Endothelial cell of umbilical vein (primary cell): Measurements from ENCODE around the gene SERPINB6.

Source experiments
- CTCF ChIP-seq, 2 donors: IDR thresholded peaks; 1 replicate in 1 of 2; 2 replicates in 1 of 2; pipeline ENCODE4 v1.5.1; 2011; ENCODE audit warnings: low read length in 2 of 2, mild to moderate bottlenecking in 2 of 2, moderate library complexity in 2 of 2, control low read depth in 1 of 2, inconsistent platforms in 1 of 2, low read depth in 1 of 2; ENCODE audit not compliant: insufficient read depth in 1 of 2; ENCODE audit errors: extremely low read depth in 1 of 2
- EZH2 ChIP-seq: IDR thresholded peaks from 2 replicates; pipeline ENCODE4 v1.6.1; 2012; ENCODE audit warnings: borderline replicate concordance, low read depth, mild to moderate bottlenecking, moderate library complexity, low read length, inconsistent platforms; ENCODE audit not compliant: severe bottlenecking
- GATA2 ChIP-seq: IDR thresholded peaks from 2 replicates; pipeline ENCODE4 v1.7.0; 2011; ENCODE audit warnings: low read depth, mild to moderate bottlenecking, moderate library complexity, mixed read lengths, low read length; ENCODE audit not compliant: insufficient read length, insufficient read depth
- JUN ChIP-seq: IDR thresholded peaks from 2 replicates; pipeline ENCODE4 v1.6.1; 2011; ENCODE audit warnings: borderline replicate concordance, low read depth; ENCODE audit not compliant: insufficient read length, insufficient read depth
- MAX ChIP-seq: IDR thresholded peaks from 2 replicates; pipeline ENCODE4 v1.6.1; 2011; ENCODE audit not compliant: insufficient read depth, insufficient read length
- MYC ChIP-seq: IDR thresholded peaks from one replicate; pipeline ENCODE4 v1.6.1; 2011; ENCODE audit warnings: mild to moderate bottlenecking, low read depth, low read length
- POLR2A ChIP-seq: IDR thresholded peaks from 2 replicates; pipeline ENCODE4 v1.6.1; 2012; ENCODE audit warnings: low read depth, mild to moderate bottlenecking, control low read depth, low read length
- POLR2AphosphoS5 ChIP-seq: IDR thresholded peaks from 2 replicates; pipeline ENCODE4 v1.6.1; 2012; ENCODE audit warnings: low read depth, mild to moderate bottlenecking, control low read depth, low read length, moderate library complexity; ENCODE audit not compliant: insufficient read depth

GRCh38 chr6:2935566-2936291 lies 35.6 kb downstream of the SERPINB6 start:
- TF ChIP-seq EZH2 (no peak), CTCF (IDR thresholded peaks at IDR 0.05; ENCODE audit: extremely low read depth in 1 of 2, insufficient read depth in 1 of 2, low read depth in 1 of 2, low read length in 2 of 2) (no peak), POLR2AphosphoS5 (no peak), POLR2A (no peak), MYC (no peak), MAX (no peak), JUN (no peak), GATA2 (no peak)
